Thoracic aorta (tissue), 2 donors: ENCODE results near the gene ELOVL5. TPM values are rescaled to one million over a fixed set of nuclear protein-coding genes. Genes with fewer than 3 reads are reported as not detected.

Experiments
- ATAC-seq: fragments of 150-250 bp; one replicate; pipeline ENCODE4 v1.8.0; 2017; ENCODE audit warnings: low read depth; ENCODE audit not compliant: insufficient number of reproducible peaks, low FRiP score
- DNase-seq: peaks from one replicate; pipeline ENCODE4 v3.0.0-alpha.2; 2020; ENCODE audit warnings: low spot score
- H3K27ac ChIP-seq, 2 donors: fragments of 200-600 bp; sonication (generic); 1 replicate in 1 of 2; 2 replicates in 1 of 2; pipeline ENCODE4 v1.5.1; 2016; ENCODE audit warnings: mild to moderate bottlenecking in 2 of 2, moderate library complexity in 2 of 2
- H3K27me3 ChIP-seq: fragments of 200-600 bp; sonication (generic); replicated peaks from 2 replicates; pipeline ENCODE4 v1.6.0; 2016; ENCODE audit warnings: mild to moderate bottlenecking; ENCODE audit not compliant: insufficient read depth
- H3K36me3 ChIP-seq: fragments of 200-600 bp; sonication (generic); one replicate; pipeline ENCODE4 v1.5.1; 2016
- H3K4me1 ChIP-seq, 2 donors: fragments of 200-600 bp; sonication (generic); 1 replicate in 1 of 2; 2 replicates in 1 of 2; pipeline versions ENCODE4 v1.5.1 to v1.6.0; 2016; ENCODE audit warnings: low read depth in 2 of 2, mild to moderate bottlenecking in 1 of 2; ENCODE audit not compliant: control insufficient read depth in 1 of 2
- H3K4me3 ChIP-seq: fragments of 200-600 bp; sonication (generic); 2 replicates; pipeline ENCODE4 v1.5.1; 2016; ENCODE audit warnings: mild to moderate bottlenecking
- H3K9me3 ChIP-seq: fragments of 200-600 bp; sonication (generic); 2 replicates; pipeline ENCODE4 v1.5.1; 2016
- total RNA-seq, 2 donors: library from RNA; depleted of rRNA; stranded (reverse); fragments of >200 nt; gene quantifications; one replicate each; pipeline versions ENCODE4 v1.1.0 to v1.2.3, GENCODE V29; 2016
- TF ChIP-seq, protein P1 (sequence below): fragments of 200-600 bp; sonication (generic); IDR thresholded peaks from one replicate; pipeline ENCODE4 v1.5.1; 2019; ENCODE audit warnings: antibody characterized with exemption

Gene ELOVL5
- total RNA-seq, 2 donors from 2014 or later, result 61.1 to 86.8 TPM

DNA sequence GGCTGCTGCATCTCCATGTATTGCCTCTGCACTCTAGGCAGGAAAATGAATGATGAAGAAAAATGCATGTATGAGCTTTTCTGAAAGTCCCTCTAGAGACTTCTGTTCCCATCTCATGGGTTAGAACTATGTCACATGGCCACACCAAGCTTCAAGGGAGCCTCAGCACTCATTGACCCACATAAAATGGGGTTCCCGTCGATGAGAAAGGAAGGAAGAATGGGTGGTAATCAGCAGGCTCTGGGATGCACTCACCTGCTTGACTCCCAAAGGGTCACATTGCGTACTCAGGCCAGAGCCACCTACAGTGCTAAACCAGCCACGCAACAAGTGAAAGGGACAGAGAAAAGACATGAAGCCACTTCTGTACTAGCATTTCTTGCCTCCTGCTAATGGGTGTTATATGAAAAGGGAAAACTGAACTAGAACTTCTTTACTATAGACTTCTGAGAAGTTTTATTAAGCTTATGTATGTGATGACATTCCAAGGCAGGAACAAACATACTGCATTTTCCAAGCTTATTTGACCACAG, 104.3 kb downstream of the ELOVL5 start:
- Histone ChIP-seq H3K27ac (no peak overlapping the region), H3K27me3 (no peaks in the 10 kb centered on the region), H3K4me1 (peaks cover 0 to 2% of the 10 kb centered on the region in 2 donors), H3K36me3 (no peaks in the 10 kb centered on the region), H3K4me3 (no peak overlapping the region), H3K9me3 (no peaks in the 10 kb centered on the region)
- DNase-seq, result no peak
- TF ChIP-seq, protein P1, sequence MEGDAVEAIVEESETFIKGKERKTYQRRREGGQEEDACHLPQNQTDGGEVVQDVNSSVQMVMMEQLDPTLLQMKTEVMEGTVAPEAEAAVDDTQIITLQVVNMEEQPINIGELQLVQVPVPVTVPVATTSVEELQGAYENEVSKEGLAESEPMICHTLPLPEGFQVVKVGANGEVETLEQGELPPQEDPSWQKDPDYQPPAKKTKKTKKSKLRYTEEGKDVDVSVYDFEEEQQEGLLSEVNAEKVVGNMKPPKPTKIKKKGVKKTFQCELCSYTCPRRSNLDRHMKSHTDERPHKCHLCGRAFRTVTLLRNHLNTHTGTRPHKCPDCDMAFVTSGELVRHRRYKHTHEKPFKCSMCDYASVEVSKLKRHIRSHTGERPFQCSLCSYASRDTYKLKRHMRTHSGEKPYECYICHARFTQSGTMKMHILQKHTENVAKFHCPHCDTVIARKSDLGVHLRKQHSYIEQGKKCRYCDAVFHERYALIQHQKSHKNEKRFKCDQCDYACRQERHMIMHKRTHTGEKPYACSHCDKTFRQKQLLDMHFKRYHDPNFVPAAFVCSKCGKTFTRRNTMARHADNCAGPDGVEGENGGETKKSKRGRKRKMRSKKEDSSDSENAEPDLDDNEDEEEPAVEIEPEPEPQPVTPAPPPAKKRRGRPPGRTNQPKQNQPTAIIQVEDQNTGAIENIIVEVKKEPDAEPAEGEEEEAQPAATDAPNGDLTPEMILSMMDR, result no peak
- ATAC-seq, result no peak

DNA sequence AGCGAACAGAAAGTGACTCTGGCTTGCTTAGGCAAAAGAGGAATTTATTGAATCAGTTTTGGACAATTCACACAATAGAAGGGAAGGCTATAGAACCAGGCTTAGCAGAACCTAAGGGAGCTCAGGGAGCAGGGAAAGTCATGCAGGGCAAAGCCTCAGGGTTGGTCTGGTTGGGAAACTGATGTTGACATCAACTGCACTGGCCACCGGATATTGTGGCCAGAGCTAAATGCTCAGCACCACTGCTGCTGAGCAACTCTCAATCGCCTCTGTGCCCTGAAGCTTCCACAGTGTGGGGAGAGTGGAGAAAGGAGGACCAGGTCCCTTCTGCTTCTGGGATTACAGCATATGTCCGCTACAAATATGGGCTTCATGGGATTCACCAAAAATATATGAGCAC, 106.8 kb downstream of the ELOVL5 start:
- Histone ChIP-seq H3K27ac (no peak overlapping the region), H3K4me1 (no peaks in the 10 kb centered on the region), H3K36me3 (no peaks in the 10 kb centered on the region), H3K27me3 (no peaks in the 10 kb centered on the region), H3K4me3 (no peak overlapping the region), H3K9me3 (no peaks in the 10 kb centered on the region)
- DNase-seq (no peak), ATAC-seq (no peak)
- TF ChIP-seq, protein P1, result no peak

DNA sequence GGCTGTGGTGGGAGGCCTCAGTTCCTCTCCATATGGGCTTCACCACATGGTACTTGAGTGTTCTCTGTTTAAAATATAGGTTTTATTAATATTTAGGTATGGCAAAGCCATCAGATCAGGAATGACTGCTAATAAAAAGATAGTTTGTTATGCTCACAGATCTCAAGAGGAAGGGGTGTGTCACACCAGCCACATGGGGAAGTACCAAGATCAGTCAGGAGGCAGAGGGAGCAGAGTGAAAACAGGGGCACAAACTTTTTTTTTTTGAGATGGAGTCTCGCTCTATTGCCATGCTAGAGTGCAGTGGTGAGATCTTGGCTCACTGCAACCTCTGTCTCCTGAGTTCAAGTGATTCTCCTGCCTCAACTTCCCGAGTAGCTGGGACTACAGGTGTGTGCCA, 108.0 kb downstream of the ELOVL5 start:
- Histone ChIP-seq H3K4me3 (no peak overlapping the region), H3K27ac (no peak overlapping the region), H3K4me1 (no peaks in the 10 kb centered on the region), H3K36me3 (no peaks in the 10 kb centered on the region), H3K27me3 (no peaks in the 10 kb centered on the region), H3K9me3 (no peaks in the 10 kb centered on the region)
- TF ChIP-seq, protein P1, result no peak
- ATAC-seq (no peak), DNase-seq (no peak)

DNA sequence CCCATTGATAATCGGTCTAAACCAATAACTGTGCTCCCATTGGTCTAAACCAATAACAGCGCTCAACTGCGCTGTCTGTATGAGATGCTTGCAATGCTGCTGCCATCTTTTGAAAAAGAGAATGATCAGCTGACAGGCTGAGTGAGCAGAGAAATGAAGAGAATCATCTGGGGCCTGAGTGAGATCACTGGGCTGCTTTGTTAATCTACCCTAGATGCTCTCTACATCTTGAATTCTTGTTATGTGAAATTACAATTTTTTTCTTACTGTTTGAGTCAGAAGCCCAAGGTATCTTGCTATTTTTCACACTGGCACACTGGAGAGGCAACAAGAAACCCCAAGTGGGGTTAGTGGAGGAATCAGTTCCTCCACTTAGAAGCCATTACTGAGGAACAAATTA, 108.6 kb downstream of the ELOVL5 start:
- no peaks in the 10 kb centered on the region for H3K9me3 ChIP-seq
- H3K36me3 ChIP-seq, result no peaks in the 10 kb centered on the region
- H3K4me3 ChIP-seq, result no peak overlapping the region
- no peak overlapping the region for H3K27ac ChIP-seq
- no peaks in the 10 kb centered on the region for H3K4me1 ChIP-seq
- ATAC-seq, result no peak
- no peak for DNase-seq
- no peaks in the 10 kb centered on the region for H3K27me3 ChIP-seq
- TF ChIP-seq, protein P1, result no peak

DNA sequence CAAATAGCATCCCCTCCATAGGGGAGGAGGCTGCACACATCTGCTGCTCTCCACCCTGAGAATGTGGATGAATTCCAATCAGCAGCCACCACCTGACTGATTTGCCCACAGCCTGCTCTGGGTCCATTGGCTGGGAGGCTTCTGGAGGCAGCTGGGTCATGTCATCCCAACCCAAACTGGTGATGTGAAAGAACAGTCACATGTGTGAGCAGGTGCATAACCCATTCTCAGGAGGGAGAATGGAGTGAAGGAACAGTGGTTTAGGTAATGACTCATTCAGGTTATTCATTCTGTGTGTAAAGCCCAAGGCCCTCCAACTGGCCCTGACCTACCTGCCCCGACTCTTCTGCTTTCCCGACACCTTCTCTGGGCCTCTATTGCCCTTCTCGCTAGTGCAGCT, 109.2 kb downstream of the ELOVL5 start:
- no peak overlapping the region for H3K4me3 ChIP-seq
- no peak overlapping the region for H3K27ac ChIP-seq
- H3K9me3 ChIP-seq, result no peaks in the 10 kb centered on the region
- no peaks in the 10 kb centered on the region for H3K4me1 ChIP-seq
- DNase-seq (no peak), ATAC-seq (no peak)
- TF ChIP-seq, protein P1, result no peak
- H3K36me3 ChIP-seq, result no peaks in the 10 kb centered on the region
- no peaks in the 10 kb centered on the region for H3K27me3 ChIP-seq
